DMS114 treated with DMSO at 0.1 percent for 48 hours (cell line): ENCODE data around the gene TPK1.
"Not testable (repeated sequence)": the region's sequence is repeated elsewhere in the genome, so short reads cannot be mapped to it uniquely, and the experiment has no call there.

ENCODE experiments used
- DNase-seq: peaks from one replicate; lab custom pipeline; 2025; ENCODE audit not compliant: unreplicated experiment; lab: John Stamatoyannopoulos, UW

Gene TPK1

GRCh38 chr7:144726840-144727239, 109.0 kb downstream of the TPK1 start:
- not testable (repeated sequence) for DNase-seq

- DNase-seq, result no peak
These were observed 110.8 kb downstream of the TPK1 start for GRCh38 chr7:144725070-144725469.

GRCh38 chr7:144723301-144723700, 112.6 kb downstream of the TPK1 start:
- no peak for DNase-seq

- DNase-seq, result no peak
These were observed 115.1 kb downstream of the TPK1 start for GRCh38 chr7:144720710-144721109.

GRCh38 chr7:144720149-144720548, 115.7 kb downstream of the TPK1 start:
- no peak for DNase-seq

- DNase-seq, result no peak
These were observed 118.1 kb downstream of the TPK1 start for GRCh38 chr7:144717720-144718119.

GRCh38 chr7:144713850-144714249, 122.0 kb downstream of the TPK1 start:
- DNase-seq, result no peak

GRCh38 chr7:144710791-144711190, 125.1 kb downstream of the TPK1 start:
- no peak for DNase-seq

GRCh38 chr7:144709066-144709465, 126.8 kb downstream of the TPK1 start:
- no peak for DNase-seq

GRCh38 chr7:144691240-144691639, 144.6 kb downstream of the TPK1 start:
- DNase-seq, result no peak

- no peak for DNase-seq
These were observed 153.1 kb downstream of the TPK1 start for GRCh38 chr7:144682581-144683280.

- DNase-seq, result no peak
These were observed 159.4 kb downstream of the TPK1 start for GRCh38 chr7:144676492-144676891.

- no peak for DNase-seq
These were observed 161.3 kb downstream of the TPK1 start for GRCh38 chr7:144674550-144674949.

- no peak for DNase-seq
These were observed 163.0 kb downstream of the TPK1 start for GRCh38 chr7:144672869-144673268.

- no peak for DNase-seq
These were observed 164.4 kb downstream of the TPK1 start for GRCh38 chr7:144671429-144671828.

- DNase-seq, result no peak
These were observed 165.6 kb downstream of the TPK1 start for GRCh38 chr7:144670218-144670617.

GRCh38 chr7:144668503-144668902, 167.3 kb downstream of the TPK1 start:
- DNase-seq, result no peak

- DNase-seq, result no peak
These were observed 170.0 kb downstream of the TPK1 start for GRCh38 chr7:144665689-144666381.

- DNase-seq, result no peak
These were observed 176.6 kb downstream of the TPK1 start for GRCh38 chr7:144659211-144659610.

- no peak for DNase-seq
These were observed 178.8 kb downstream of the TPK1 start for GRCh38 chr7:144656965-144657517.

GRCh38 chr7:144653449-144653848, 182.4 kb downstream of the TPK1 start:
- no peak for DNase-seq

GRCh38 chr7:144650439-144650838, 185.4 kb downstream of the TPK1 start:
- DNase-seq, result no peak
